Neural cell (in vitro differentiated cells): ENCODE data around the gene CPNE4. TPM values are rescaled to one million over a fixed set of nuclear protein-coding genes. Genes with fewer than 3 reads are reported as not detected.

ENCODE experiments used
- H2AFZ ChIP-seq: fragments of 200-600, 300-800 bp; sonication (generic), shearing (Covaris generic); 2 replicates; pipeline ENCODE4 v1.6.0; 2014; ENCODE audit warnings: low read depth, mild to moderate bottlenecking, antibody characterized with exemption, low read length, moderate library complexity
- H3F3A ChIP-seq: fragments of 200-600 bp; shearing (Covaris generic); 2 replicates; pipeline ENCODE4 v1.6.1; 2016; ENCODE audit warnings: mild to moderate bottlenecking, moderate library complexity, mixed read lengths, antibody characterized with exemption, low read length; ENCODE audit not compliant: insufficient read depth, poor library complexity, severe bottlenecking
- H3K27ac ChIP-seq: fragments of 200-600, 300-800 bp; sonication (generic), shearing (Covaris generic); 2 replicates; pipeline ENCODE4 v1.5.1; 2014; ENCODE audit warnings: mild to moderate bottlenecking, low read length, moderate library complexity
- H3K27me3 ChIP-seq: fragments of 300-800, 200-600 bp; sonication (generic), shearing (Covaris generic); 2 replicates; pipeline ENCODE4 v1.6.0; 2014; ENCODE audit warnings: mild to moderate bottlenecking, low read depth, low read length, moderate library complexity; ENCODE audit not compliant: insufficient read depth
- H3K36me3 ChIP-seq: fragments of 300-800, 200-600 bp; sonication (generic), shearing (Covaris generic); 2 replicates; pipeline ENCODE4 v1.5.1; 2014; ENCODE audit warnings: mild to moderate bottlenecking, antibody characterized with exemption, low read length, moderate library complexity; ENCODE audit not compliant: insufficient read depth
- H3K4me2 ChIP-seq: fragments of 300-800, 200-600 bp; sonication (generic), shearing (Covaris generic); 2 replicates; pipeline ENCODE4 v1.6.0; 2014; ENCODE audit warnings: mild to moderate bottlenecking, low read length
- H3K4me3 ChIP-seq: fragments of 300-800, 200-600 bp; sonication (generic), shearing (Covaris generic); 2 replicates; pipeline ENCODE4 v1.5.1; 2014; ENCODE audit warnings: mild to moderate bottlenecking, low read length, moderate library complexity
- H3K79me2 ChIP-seq: fragments of 200-600 bp; shearing (Covaris generic); replicated peaks from 2 replicates; pipeline ENCODE4 v1.6.0; 2014; ENCODE audit warnings: mild to moderate bottlenecking, low read length, moderate library complexity; ENCODE audit not compliant: insufficient read depth
- H3K9ac ChIP-seq: fragments of 300-800, 200-600 bp; sonication (generic), shearing (Covaris generic); 2 replicates; pipeline ENCODE4 v1.6.1; 2016; ENCODE audit warnings: mild to moderate bottlenecking, low read length, mixed read lengths
- H3K9me2 ChIP-seq: fragments of 200-600 bp; shearing (Covaris generic); 2 replicates; pipeline ENCODE4 v1.6.1; 2016; ENCODE audit warnings: mild to moderate bottlenecking, low read length, mixed read lengths; ENCODE audit not compliant: insufficient read depth
- H3K9me3 ChIP-seq: fragments of 200-600, 300-800 bp; sonication (generic), shearing (Covaris generic); 2 replicates; pipeline ENCODE4 v1.6.1; 2016; ENCODE audit warnings: mild to moderate bottlenecking, mixed run types, low read length, moderate library complexity, mixed read lengths
- H4K20me1 ChIP-seq: fragments of 200-600 bp; shearing (Covaris generic); 2 replicates; pipeline ENCODE4 v1.6.1; 2016; ENCODE audit warnings: mild to moderate bottlenecking, mixed run types; ENCODE audit not compliant: insufficient read depth
- CTCF ChIP-seq: fragments of 450-650 bp; IDR thresholded peaks from 2 replicates; pipeline ENCODE4 v1.5.1; 2014; ENCODE audit warnings: antibody characterized with exemption, mild to moderate bottlenecking, moderate library complexity; ENCODE audit not compliant: poor library complexity, severe bottlenecking
- EP300 ChIP-seq: fragments of 450-650 bp; conservative IDR thresholded peaks from 2 replicates; pipeline ENCODE4 v1.6.1; 2014; ENCODE audit warnings: antibody characterized with exemption, mild to moderate bottlenecking, moderate library complexity; ENCODE audit not compliant: poor library complexity, severe bottlenecking
- EZH2 ChIP-seq: fragments of 200-600, 300-800 bp; shearing (Covaris generic), sonication (generic); IDR thresholded peaks from 2 replicates; pipeline ENCODE4 v1.6.1; 2014; ENCODE audit warnings: antibody characterized with exemption, low read length, borderline replicate concordance, mild to moderate bottlenecking; ENCODE audit not compliant: insufficient read depth, poor library complexity, severe bottlenecking
- MXI1 ChIP-seq: fragments of 450-650 bp; conservative IDR thresholded peaks from 2 replicates; pipeline ENCODE4 v1.6.1; 2014; ENCODE audit warnings: antibody characterized with exemption, mild to moderate bottlenecking; ENCODE audit not compliant: poor library complexity, severe bottlenecking
- POLR2AphosphoS5 ChIP-seq: IDR thresholded peaks from 2 replicates; pipeline ENCODE4 v1.6.1; 2012
- RAD21 ChIP-seq: fragments of 450-650 bp; conservative IDR thresholded peaks from 2 replicates; pipeline ENCODE4 v1.6.1; 2014; ENCODE audit warnings: antibody characterized with exemption, mild to moderate bottlenecking, moderate library complexity
- REST ChIP-seq: IDR thresholded peaks from 2 replicates; pipeline ENCODE4 v1.6.1; 2012; ENCODE audit warnings: borderline replicate concordance
- TAF1 ChIP-seq: IDR thresholded peaks from 2 replicates; pipeline ENCODE4 v1.6.1; 2012; ENCODE audit warnings: low read depth
- polyA plus RNA-seq: library from polyadenylated mRNA; depleted of rRNA; stranded (reverse); fragments of >200 nt; gene quantifications from 2 replicates; pipeline ENCODE4 v1.2.3, GENCODE V29; 2014

Gene CPNE4
- polyA plus RNA-seq, 1 donor from 2014 or later: 0.59 TPM

- Histone ChIP-seq H3K9me3 (no peaks in the 10 kb centered on the region), H3K27me3 (no peaks in the 10 kb centered on the region), H3K36me3 (no peaks in the 10 kb centered on the region), H3K9me2 (no peaks in the 10 kb centered on the region), H2AFZ (no peak overlapping the region), H3K4me2 (no peak overlapping the region), H3K79me2 (no peaks in the 10 kb centered on the region), H4K20me1 (no peaks in the 10 kb centered on the region), H3F3A (no peaks in the 10 kb centered on the region), H3K9ac (no peak overlapping the region), H3K4me3 (no peak overlapping the region), H3K27ac (no peak overlapping the region)
- TF ChIP-seq EP300 (no peak), RAD21 (no peak), POLR2AphosphoS5 (no peak), CTCF (no peak), TAF1 (no peak), REST (no peak)
Measured at GRCh38 chr3:131957980-131958379, 76.8 kb downstream of the CPNE4 start.

GRCh38 chr3:131957511-131957910, 77.3 kb downstream of the CPNE4 start:
- H3K4me2 ChIP-seq: no peak overlapping the region

More at GRCh38 chr3:131957511-131957910, 77.3 kb downstream of the CPNE4 start:
- no peak overlapping the region for H3K4me3 ChIP-seq
- TF ChIP-seq POLR2AphosphoS5: no peak
- no peak for TF ChIP-seq MXI1
- no peak for TF ChIP-seq REST
- TF ChIP-seq TAF1: no peak
- no peak for TF ChIP-seq RAD21
- no peak for TF ChIP-seq EZH2
- TF ChIP-seq EP300: no peak
- H3K79me2 ChIP-seq: no peaks in the 10 kb centered on the region
- no peak overlapping the region for H3K9ac ChIP-seq
- no peaks in the 10 kb centered on the region for H3K9me2 ChIP-seq
- H2AFZ ChIP-seq: no peak overlapping the region
- no peaks in the 10 kb centered on the region for H3F3A ChIP-seq
- H3K27me3 ChIP-seq: no peaks in the 10 kb centered on the region
- no peaks in the 10 kb centered on the region for H4K20me1 ChIP-seq
- no peaks in the 10 kb centered on the region for H3K36me3 ChIP-seq
- no peaks in the 10 kb centered on the region for H3K9me3 ChIP-seq
- H3K27ac ChIP-seq: no peak overlapping the region
